Hepatocyte (in vitro differentiated cells): ENCODE results near the gene GALNT7. TPM values are rescaled to one million over a fixed set of nuclear protein-coding genes. Genes with fewer than 3 reads are reported as not detected.

ENCODE experiments used
- DNase-seq: peaks from one replicate; pipeline ENCODE4 v3.0.0-alpha.2; 2016; ENCODE audit warnings: low spot score
- H2AFZ ChIP-seq: fragments of 200-600 bp; sonication (generic); 2 replicates; pipeline ENCODE4 v1.6.0; 2016; ENCODE audit warnings: antibody characterized with exemption, mild to moderate bottlenecking
- H3K27ac ChIP-seq: fragments of 200-600 bp; sonication (generic); 2 replicates; pipeline ENCODE4 v1.5.1; 2016; ENCODE audit warnings: mild to moderate bottlenecking
- H3K27me3 ChIP-seq: fragments of 200-600 bp; sonication (generic); 2 replicates; pipeline ENCODE4 v1.6.1; 2016
- H3K36me3 ChIP-seq: fragments of 200-600 bp; sonication (generic); replicated peaks from 2 replicates; pipeline ENCODE4 v1.5.1; 2016; ENCODE audit warnings: low read depth; ENCODE audit not compliant: insufficient read depth
- H3K4me1 ChIP-seq: fragments of 200-600 bp; sonication (generic); 2 replicates; pipeline ENCODE4 v1.5.1; 2016; ENCODE audit warnings: mild to moderate bottlenecking, moderate library complexity; ENCODE audit not compliant: insufficient read depth
- H3K4me2 ChIP-seq: fragments of 200-600 bp; sonication (generic); 2 replicates; pipeline ENCODE4 v1.6.0; 2016
- H3K4me3 ChIP-seq: fragments of 200-600 bp; sonication (generic); 2 replicates; pipeline ENCODE4 v1.5.1; 2016; ENCODE audit warnings: mild to moderate bottlenecking
- H3K79me2 ChIP-seq: fragments of 200-600 bp; sonication (generic); 2 replicates; pipeline ENCODE4 v1.6.0; 2017; ENCODE audit warnings: mild to moderate bottlenecking
- H3K9me2 ChIP-seq: fragments of 200-600 bp; sonication (generic); replicated peaks from 2 replicates; pipeline ENCODE4 v1.6.0; 2017; ENCODE audit warnings: mild to moderate bottlenecking; ENCODE audit not compliant: insufficient read depth
- H3K9me3 ChIP-seq: fragments of 200-600 bp; sonication (generic); 2 replicates; pipeline ENCODE4 v1.5.1; 2016; ENCODE audit warnings: low read depth, mild to moderate bottlenecking
- H4K20me1 ChIP-seq: fragments of 200-600 bp; sonication (generic); 2 replicates; pipeline ENCODE4 v1.6.0; 2016; ENCODE audit warnings: mild to moderate bottlenecking; ENCODE audit not compliant: insufficient read depth, poor library complexity, severe bottlenecking
- CTCF ChIP-seq: fragments of 200-600 bp; sonication (generic); IDR thresholded peaks from 2 replicates; pipeline ENCODE4 v1.5.1; 2016; ENCODE audit warnings: antibody characterized with exemption, mild to moderate bottlenecking; ENCODE audit not compliant: poor library complexity
- EZH2 ChIP-seq: fragments of 200-600 bp; sonication (generic); IDR thresholded peaks from 2 replicates; pipeline ENCODE4 v1.6.1; 2016; ENCODE audit warnings: antibody characterized with exemption, mild to moderate bottlenecking, borderline replicate concordance
- EZH2phosphoT487 ChIP-seq: fragments of 200-600 bp; sonication (generic); IDR thresholded peaks from one replicate; pipeline ENCODE4 v1.6.1; 2018; ENCODE audit warnings: antibody characterized with exemption, mild to moderate bottlenecking, low read depth, moderate library complexity; ENCODE audit not compliant: unreplicated experiment, severe bottlenecking
- WGBS: methylation state at CpG from one replicate; pipeline ENCODE4 v1.1.6; 2016; ENCODE audit warnings: low lambda C conversion rate; ENCODE audit errors: missing lambda C conversion rate; 5-methylcytosine and 5-hydroxymethylcytosine counted together
- polyA plus RNA-seq: library from polyadenylated mRNA; unstranded; fragments of >200 nt; fragmentation: Nextera tagmentation; extraction: Ambion mirVana; gene quantifications from 2 replicates; pipeline ENCODE4 v1.2.1, GENCODE V29; 2016
- total RNA-seq: library from RNA; depleted of rRNA; stranded (reverse); fragments of >200 nt; gene quantifications from 2 replicates; pipeline ENCODE4 v1.2.3, GENCODE V29; 2014

Gene GALNT7
- total and polyA plus RNA-seq, 2 experiments from 2014 or later: 23.7 to 44.6 TPM

DNA sequence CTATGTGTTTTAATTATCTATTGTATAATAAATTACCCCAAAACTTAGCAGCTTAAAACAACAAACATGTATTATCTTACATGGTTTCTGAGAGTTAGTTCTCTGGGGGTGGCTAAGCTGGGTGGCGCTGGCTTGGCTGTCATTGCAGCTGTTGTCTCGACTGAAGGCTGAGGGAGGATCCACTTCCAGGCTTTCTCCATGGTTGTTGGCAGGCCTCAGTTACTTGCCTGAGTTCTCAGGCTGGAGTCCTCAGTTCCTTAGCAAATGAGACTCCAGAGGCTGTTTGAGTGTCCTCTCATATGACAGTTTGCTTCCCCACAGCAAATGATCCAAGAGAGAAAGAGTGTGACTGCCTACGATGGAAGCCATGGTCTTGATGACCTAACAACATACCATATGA is 23.5 kb upstream of the GALNT7 start:
- TF ChIP-seq EZH2 (no peak), CTCF (no peak), EZH2phosphoT487 (no peak)

DNA sequence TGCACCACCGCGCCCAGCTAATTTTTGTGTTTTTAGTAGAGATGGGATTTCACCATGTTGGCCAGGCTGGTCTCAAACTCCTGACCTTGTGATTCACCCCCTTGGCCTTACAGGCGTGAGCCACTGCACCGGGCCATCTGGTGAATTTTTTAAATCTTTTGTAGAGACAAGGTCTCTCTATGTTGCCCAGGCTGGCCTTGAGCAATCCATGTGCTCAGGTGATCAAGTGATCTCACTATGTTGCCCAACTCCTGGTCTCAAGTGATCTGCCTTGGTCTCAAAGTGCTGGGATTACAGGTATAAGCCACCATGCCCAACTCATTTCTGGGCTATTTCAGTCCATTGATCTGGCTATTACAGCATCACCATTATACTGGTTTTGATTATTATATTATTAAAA is 22.2 kb upstream of the GALNT7 start:
- Histone ChIP-seq H3K9me3 (no peaks in the 10 kb centered on the region), H3K27me3 (no peaks in the 10 kb centered on the region), H3K9me2 (no peaks in the 10 kb centered on the region), H3K4me3 (no peak overlapping the region), H3K4me1 (no peaks in the 10 kb centered on the region), H3K27ac (no peak overlapping the region), H3K79me2 (no peaks in the 10 kb centered on the region), H4K20me1 (no peaks in the 10 kb centered on the region), H3K36me3 (no peaks in the 10 kb centered on the region), H3K4me2 (no peak overlapping the region), H2AFZ (no peak overlapping the region)
- TF ChIP-seq EZH2phosphoT487 (no peak), EZH2 (no peak), CTCF (no peak)
- no peak for DNase-seq
- 94% methylated on average over 4 of the region's 4 CpGs for WGBS

More for the DNA sequence above, 23.5 kb upstream of the GALNT7 start:
- Histone ChIP-seq H4K20me1 (no peaks in the 10 kb centered on the region), H2AFZ (no peak overlapping the region), H3K27me3 (no peaks in the 10 kb centered on the region), H3K4me2 (no peak overlapping the region), H3K9me2 (no peaks in the 10 kb centered on the region), H3K4me3 (no peak overlapping the region), H3K36me3 (no peaks in the 10 kb centered on the region), H3K79me2 (no peaks in the 10 kb centered on the region), H3K9me3 (no peaks in the 10 kb centered on the region), H3K27ac (no peak overlapping the region), H3K4me1 (no peaks in the 10 kb centered on the region)
- 89% methylated on average over 3 of the region's 3 CpGs for WGBS
- DNase-seq: no peak

DNA sequence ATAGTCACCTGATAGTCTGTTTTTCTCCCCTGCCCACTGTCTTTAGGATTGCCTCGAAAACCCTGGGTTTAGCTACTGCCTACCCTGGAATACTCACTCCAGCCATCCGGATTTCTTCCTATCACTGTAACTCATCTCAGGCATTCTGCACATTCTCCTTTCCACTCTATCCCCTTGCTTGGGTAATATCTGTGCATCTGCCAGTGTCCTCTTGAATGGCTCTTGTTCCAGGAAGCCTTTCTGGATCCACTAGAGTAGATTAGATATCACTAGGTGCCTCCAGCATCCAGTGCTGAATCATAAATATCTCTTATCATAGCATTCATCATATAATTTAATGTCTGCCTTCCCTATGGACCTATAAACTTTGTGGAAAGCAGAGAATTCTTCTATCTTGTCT is 17.1 kb upstream of the GALNT7 start:
- Histone ChIP-seq H3K4me1 (peaks cover 8% of the 10 kb centered on the region), H4K20me1 (no peaks in the 10 kb centered on the region), H3K79me2 (no peaks in the 10 kb centered on the region), H3K36me3 (no peaks in the 10 kb centered on the region), H2AFZ (no peak overlapping the region), H3K27ac (no peak overlapping the region), H3K27me3 (no peaks in the 10 kb centered on the region), H3K4me3 (no peak overlapping the region), H3K9me2 (no peaks in the 10 kb centered on the region), H3K9me3 (no peaks in the 10 kb centered on the region), H3K4me2 (no peak overlapping the region)
- no peak for TF ChIP-seq EZH2phosphoT487
- no peak for TF ChIP-seq CTCF
- TF ChIP-seq EZH2: no peak
- 70% methylated on average over 2 of the region's 2 CpGs for WGBS
- no peak for DNase-seq

DNA sequence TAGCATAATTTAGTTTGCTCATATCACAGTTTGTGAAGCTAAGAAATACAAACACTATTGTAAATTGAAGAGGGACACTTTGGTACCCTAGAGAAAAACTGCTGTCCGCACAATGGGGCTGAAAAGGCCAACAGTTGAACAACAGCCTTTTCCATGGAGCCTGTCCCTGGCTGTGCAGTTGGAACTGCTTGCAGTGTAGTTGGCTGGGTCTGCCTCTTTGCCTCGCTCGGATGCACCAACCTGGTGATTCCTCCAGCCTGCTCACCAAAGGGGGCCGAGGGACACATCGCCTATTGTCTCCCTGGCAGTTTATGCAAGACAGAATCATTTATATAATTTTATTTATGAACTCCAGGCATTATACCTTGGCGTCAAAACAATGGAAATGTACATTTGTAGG is 16.5 kb upstream of the GALNT7 start:
- no peaks in the 10 kb centered on the region for H3K27me3 ChIP-seq
- H3K27ac ChIP-seq: no peak overlapping the region
- H3K4me2 ChIP-seq: no peak overlapping the region
- peaks cover 8% of the 10 kb centered on the region for H3K4me1 ChIP-seq
- no peaks in the 10 kb centered on the region for H3K9me3 ChIP-seq
- TF ChIP-seq CTCF (no peak), EZH2 (no peak), EZH2phosphoT487 (no peak)
- H2AFZ ChIP-seq: no peak overlapping the region
- WGBS: 88% methylated on average over 6 of the region's 6 CpGs
- no peaks in the 10 kb centered on the region for H3K9me2 ChIP-seq
- no peak overlapping the region for H3K4me3 ChIP-seq
- H3K36me3 ChIP-seq: no peaks in the 10 kb centered on the region
- H4K20me1 ChIP-seq: no peaks in the 10 kb centered on the region
- DNase-seq: no peak
- H3K79me2 ChIP-seq: no peaks in the 10 kb centered on the region
